HEK293 (cell line): Measurements from ENCODE around the gene HNRNPA2B1.
A peak's percentile ranks its signal among the peaks of the same experiment; 100 is the strongest.

ENCODE experiments used
- CTCF ChIA-PET: fragments of 350-600 bp; formaldehyde crosslinking; extraction: SDS; loops from one replicate; lab custom pipeline; 2021; ENCODE audit warnings: antibody characterized with exemption; lab: Yijun Ruan, JAX
- POLR2A ChIA-PET: fragments of 300-600 bp; formaldehyde crosslinking; extraction: SDS; loops from one replicate; lab custom pipeline; 2020; ENCODE audit warnings: antibody characterized with exemption, inconsistent platforms; lab: Yijun Ruan, JAX
- H3K27ac ChIP-seq: fragments of 200-500 bp; sonication (Bioruptor generic); 2 replicates; pipeline ENCODE4 v1.5.1; 2014; ENCODE audit warnings: low read depth, low read length, control low read depth, inconsistent platforms; ENCODE audit errors: extremely low read depth
- H3K36me3 ChIP-seq, 2 experiments: fragments of 200-500 bp in 1 of 2; sonication (Bioruptor generic) in 1 of 2; 1 replicate in 1 of 2; 2 replicates in 1 of 2; pipeline ENCODE4 v1.5.1; 2014 to 2017; ENCODE audit warnings: inconsistent platforms in 2 of 2, low read length in 2 of 2; ENCODE audit not compliant: control insufficient read depth in 2 of 2, insufficient read depth in 1 of 2
- H3K4me1 ChIP-seq: fragments of 200-500 bp; sonication (Bioruptor generic); 2 replicates; pipeline ENCODE4 v1.5.1; 2014; ENCODE audit warnings: mild to moderate bottlenecking, low read length, inconsistent platforms; ENCODE audit not compliant: control insufficient read depth, insufficient read depth
- H3K4me3 ChIP-seq: 2 replicates; pipeline ENCODE4 v1.5.1; 2011; ENCODE audit warnings: low read depth, mild to moderate bottlenecking, control low read depth, low read length, moderate library complexity
- H3K9me3 ChIP-seq: fragments of 200-500 bp; sonication (Bioruptor generic); 2 replicates; pipeline ENCODE4 v1.5.1; 2014; ENCODE audit warnings: low read depth, low read length, inconsistent platforms; ENCODE audit not compliant: control insufficient read depth, insufficient read depth
- BCL11A ChIP-seq: fragments of 450-650 bp; formaldehyde crosslinking; IDR thresholded peaks from 2 replicates; pipeline ENCODE4 v1.5.1; 2016; ENCODE audit warnings: low read depth, missing biosample characterization, missing genetic modification characterization
- GLIS1 ChIP-seq: fragments of 450-650 bp; formaldehyde crosslinking; IDR thresholded peaks from 2 replicates; pipeline ENCODE4 v1.5.1; 2016; ENCODE audit warnings: missing biosample characterization, missing genetic modification characterization
- KLF10 ChIP-seq: fragments of 450-650 bp; IDR thresholded peaks from 2 replicates; pipeline ENCODE4 v1.5.1; 2018; ENCODE audit warnings: missing biosample characterization, mild to moderate bottlenecking, missing genetic modification characterization
- KLF16 ChIP-seq: fragments of 450-650 bp; formaldehyde crosslinking; IDR thresholded peaks from 2 replicates; pipeline ENCODE4 v1.5.1; 2017; ENCODE audit warnings: missing biosample characterization, missing genetic modification characterization
- KLF9 ChIP-seq: fragments of 450-650 bp; formaldehyde crosslinking; IDR thresholded peaks from 2 replicates; pipeline ENCODE4 v1.5.1; 2016; ENCODE audit warnings: missing biosample characterization, missing genetic modification characterization, low read depth
- SP7 ChIP-seq: fragments of 450-650 bp; formaldehyde crosslinking; IDR thresholded peaks from 2 replicates; pipeline ENCODE4 v1.5.1; 2016; ENCODE audit warnings: missing biosample characterization, missing genetic modification characterization
- TCF7L2 ChIP-seq: IDR thresholded peaks from 2 replicates; pipeline ENCODE4 v1.6.1; 2011; ENCODE audit warnings: low read depth, mild to moderate bottlenecking, inconsistent platforms, low read length, moderate library complexity, borderline replicate concordance
- ZBTB21 ChIP-seq: fragments of 450-650 bp; formaldehyde crosslinking; IDR thresholded peaks from 2 replicates; pipeline ENCODE4 v1.5.1; 2017; ENCODE audit warnings: missing biosample characterization, missing genetic modification characterization
- ZFP37 ChIP-seq: fragments of 450-650 bp; formaldehyde crosslinking; IDR thresholded peaks from 2 replicates; pipeline ENCODE4 v1.5.1; 2016; ENCODE audit warnings: missing biosample characterization, missing genetic modification characterization
- ZNF121 ChIP-seq: fragments of 450-650 bp; formaldehyde crosslinking; IDR thresholded peaks from 2 replicates; pipeline ENCODE4 v1.5.1; 2016; ENCODE audit warnings: missing biosample characterization, missing genetic modification characterization
- ZNF133 ChIP-seq: fragments of 450-650 bp; formaldehyde crosslinking; IDR thresholded peaks from 2 replicates; pipeline ENCODE4 v1.5.1; 2016; ENCODE audit warnings: missing biosample characterization, missing genetic modification characterization
- ZNF16 ChIP-seq: fragments of 450-650 bp; formaldehyde crosslinking; IDR thresholded peaks from 2 replicates; pipeline ENCODE4 v1.5.1; 2016; ENCODE audit warnings: low read depth, missing biosample characterization, missing genetic modification characterization
- ZNF169 ChIP-seq: fragments of 450-650 bp; formaldehyde crosslinking; IDR thresholded peaks from 2 replicates; pipeline ENCODE4 v1.5.1; 2016; ENCODE audit warnings: missing biosample characterization, missing genetic modification characterization
- ZNF19 ChIP-seq: fragments of 450-650 bp; formaldehyde crosslinking; IDR thresholded peaks from 2 replicates; pipeline ENCODE4; 2016; ENCODE audit warnings: missing biosample characterization, missing genetic modification characterization, low read depth
- ZNF302 ChIP-seq: fragments of 450-650 bp; formaldehyde crosslinking; IDR thresholded peaks from 2 replicates; pipeline ENCODE4 v1.5.1; 2016; ENCODE audit warnings: missing biosample characterization, missing genetic modification characterization, low read depth
- ZNF354C ChIP-seq: fragments of 450-650 bp; formaldehyde crosslinking; IDR thresholded peaks from 2 replicates; pipeline ENCODE4 v1.5.1; 2016; ENCODE audit warnings: missing biosample characterization, missing genetic modification characterization, low read depth, borderline replicate concordance
- ZNF514 ChIP-seq: fragments of 450-650 bp; formaldehyde crosslinking; IDR thresholded peaks from 2 replicates; pipeline ENCODE4 v1.5.1; 2016; ENCODE audit warnings: missing biosample characterization, missing genetic modification characterization
- ZNF549 ChIP-seq: fragments of 450-650 bp; IDR thresholded peaks from 2 replicates; pipeline ENCODE4 v1.5.1; 2018; ENCODE audit warnings: missing biosample characterization, missing genetic modification characterization, mild to moderate bottlenecking, inconsistent platforms, moderate library complexity
- ZNF555 ChIP-seq: fragments of 450-650 bp; formaldehyde crosslinking; conservative IDR thresholded peaks from 2 replicates; pipeline ENCODE4 v1.5.1; 2017; ENCODE audit warnings: missing biosample characterization, mild to moderate bottlenecking, missing genetic modification characterization, inconsistent platforms
- ZNF571 ChIP-seq: fragments of 450-650 bp; formaldehyde crosslinking; IDR thresholded peaks from 2 replicates; pipeline ENCODE4 v1.5.0; 2017; ENCODE audit warnings: missing biosample characterization, missing genetic modification characterization
- ZNF610 ChIP-seq: fragments of 450-650 bp; formaldehyde crosslinking; IDR thresholded peaks from 2 replicates; pipeline ENCODE4 v1.5.1; 2016; ENCODE audit warnings: missing biosample characterization, missing genetic modification characterization, borderline replicate concordance
- ZNF660 ChIP-seq: fragments of 450-650 bp; IDR thresholded peaks from 2 replicates; pipeline ENCODE4 v1.5.1; 2018; ENCODE audit warnings: missing biosample characterization, mild to moderate bottlenecking, missing genetic modification characterization
- ZNF701 ChIP-seq: fragments of 450-650 bp; formaldehyde crosslinking; IDR thresholded peaks from 2 replicates; pipeline ENCODE4 v1.5.1; 2016; ENCODE audit warnings: missing biosample characterization, missing genetic modification characterization
- ZNF777 ChIP-seq: fragments of 450-650 bp; formaldehyde crosslinking; IDR thresholded peaks from 2 replicates; pipeline ENCODE4 v1.5.1; 2017; ENCODE audit warnings: missing biosample characterization, missing genetic modification characterization, borderline replicate concordance
- ZSCAN23 ChIP-seq: fragments of 450-650 bp; formaldehyde crosslinking; IDR thresholded peaks from 2 replicates; pipeline ENCODE4 v1.5.1; 2016; ENCODE audit warnings: missing biosample characterization, missing genetic modification characterization
- TF ChIP-seq, protein P1 (sequence below): fragments of 450-650 bp; formaldehyde crosslinking; IDR thresholded peaks from 2 replicates; pipeline ENCODE4 v1.5.1; 2017; ENCODE audit warnings: missing biosample characterization, mild to moderate bottlenecking, missing genetic modification characterization, moderate library complexity
- TF ChIP-seq, protein P2 (sequence below): fragments of 450-650 bp; formaldehyde crosslinking; IDR thresholded peaks from 2 replicates; pipeline ENCODE4 v1.5.1; 2016; ENCODE audit warnings: missing biosample characterization, missing genetic modification characterization
- TF ChIP-seq, protein P3 (sequence below): fragments of 450-650 bp; formaldehyde crosslinking; IDR thresholded peaks from 2 replicates; pipeline ENCODE4 v1.5.1; 2016; ENCODE audit warnings: missing biosample characterization, missing genetic modification characterization
- TF ChIP-seq, protein P4 (sequence below): fragments of 450-650 bp; formaldehyde crosslinking; IDR thresholded peaks from 2 replicates; pipeline ENCODE4 v1.5.1; 2016; ENCODE audit warnings: missing biosample characterization, missing genetic modification characterization
- TF ChIP-seq, protein P5 (sequence below): fragments of 450-650 bp; formaldehyde crosslinking; IDR thresholded peaks from 2 replicates; pipeline ENCODE4 v1.5.1; 2016; ENCODE audit warnings: missing biosample characterization, missing genetic modification characterization

Gene HNRNPA2B1

DNA sequence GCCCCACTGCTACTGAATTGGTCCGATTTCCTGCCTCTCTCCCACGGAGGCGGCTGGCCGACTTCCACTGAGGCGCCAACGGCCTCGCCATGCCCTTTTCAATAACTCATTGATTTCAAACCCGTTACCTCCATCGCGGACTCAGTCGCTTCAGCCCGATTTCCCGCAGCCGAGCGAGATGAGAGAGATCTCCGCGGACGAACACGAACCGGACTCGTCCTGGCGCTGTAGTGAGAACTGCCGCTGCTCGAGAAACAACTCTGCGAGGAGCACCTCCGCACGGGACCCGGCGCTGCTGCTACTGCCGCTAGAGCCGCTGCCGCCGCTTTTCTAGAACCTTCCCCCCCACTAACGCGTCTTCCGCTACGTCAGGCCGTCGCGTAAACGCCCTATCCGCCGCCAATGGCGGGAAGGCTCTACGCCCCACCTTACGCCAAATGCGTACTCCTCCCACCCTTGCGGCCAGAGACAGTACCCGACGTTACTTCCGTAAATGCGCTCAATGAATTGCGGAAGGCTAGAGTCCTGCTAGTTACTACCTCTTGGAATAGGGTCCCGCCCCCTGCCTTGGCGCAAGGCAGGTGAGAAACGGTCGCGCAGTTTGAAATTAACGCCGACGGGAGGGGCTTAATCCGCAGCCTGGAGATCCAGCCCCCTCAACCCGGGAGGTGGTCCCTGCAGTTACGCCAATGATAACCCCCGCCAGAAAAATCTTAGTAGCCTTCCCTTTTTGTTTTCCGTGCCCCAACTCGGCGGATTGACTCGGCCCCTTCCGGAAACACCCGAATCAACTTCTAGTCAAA is at the start of gene HNRNPA2B1:
TSS of gene HNRNPA2B1 (minus strand) at position 303 of the 803 bp plus-strand sequence. CDS start at position 134, 169 bp downstream.
- peak within 1 kb of the TSS; percentile 100 for H3K27ac ChIP-seq
- ChIA-PET POLR2A (interaction anchor here (0.5 to 6.0 kb wide), 33 partner anchors 9 to 1389 kb away, joined by 3 to 56 read pairs (median 4); partner anchors contain the start of genes HOXA5, HOXA7, NFE2L3 and SNX10), CTCF (interaction anchor here (0.7 to 0.8 kb wide), 2 partner anchors 165 to 193 kb away, joined by 3 read pairs; no protein-coding TSS in a partner anchor)
- H3K4me1 ChIP-seq, result peaks cover 11% of the 10 kb centered on the region; the same call in 1 of the 2 replicates
- H3K36me3 ChIP-seq, result peaks cover 29 to 60% of the 10 kb centered on the region in 2 experiments
- H3K4me3 ChIP-seq, result peak within 1 kb of the TSS; percentile 100
- no peaks in the 10 kb centered on the region for H3K9me3 ChIP-seq
- TF ChIP-seq ZNF549, result no peak
- TF ChIP-seq, protein P1, sequence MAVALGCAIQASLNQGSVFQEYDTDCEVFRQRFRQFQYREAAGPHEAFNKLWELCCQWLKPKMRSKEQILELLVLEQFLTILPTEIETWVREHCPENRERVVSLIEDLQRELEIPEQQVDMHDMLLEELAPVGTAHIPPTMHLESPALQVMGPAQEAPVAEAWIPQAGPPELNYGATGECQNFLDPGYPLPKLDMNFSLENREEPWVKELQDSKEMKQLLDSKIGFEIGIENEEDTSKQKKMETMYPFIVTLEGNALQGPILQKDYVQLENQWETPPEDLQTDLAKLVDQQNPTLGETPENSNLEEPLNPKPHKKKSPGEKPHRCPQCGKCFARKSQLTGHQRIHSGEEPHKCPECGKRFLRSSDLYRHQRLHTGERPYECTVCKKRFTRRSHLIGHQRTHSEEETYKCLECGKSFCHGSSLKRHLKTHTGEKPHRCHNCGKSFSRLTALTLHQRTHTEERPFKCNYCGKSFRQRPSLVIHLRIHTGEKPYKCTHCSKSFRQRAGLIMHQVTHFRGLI, result no peak
- TF ChIP-seq, protein P2, sequence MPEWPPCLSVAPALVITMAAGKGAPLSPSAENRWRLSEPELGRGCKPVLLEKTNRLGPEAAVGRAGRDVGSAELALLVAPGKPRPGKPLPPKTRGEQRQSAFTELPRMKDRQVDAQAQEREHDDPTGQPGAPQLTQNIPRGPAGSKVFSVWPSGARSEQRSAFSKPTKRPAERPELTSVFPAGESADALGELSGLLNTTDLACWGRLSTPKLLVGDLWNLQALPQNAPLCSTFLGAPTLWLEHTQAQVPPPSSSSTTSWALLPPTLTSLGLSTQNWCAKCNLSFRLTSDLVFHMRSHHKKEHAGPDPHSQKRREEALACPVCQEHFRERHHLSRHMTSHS (tag by site-specific recombination), result no peak
- 0 out of 2 replicates have a peak, but pooled peaks have one; percentile 18 for TF ChIP-seq SP7 (tag by site-specific recombination)
- TF ChIP-seq, protein P3, sequence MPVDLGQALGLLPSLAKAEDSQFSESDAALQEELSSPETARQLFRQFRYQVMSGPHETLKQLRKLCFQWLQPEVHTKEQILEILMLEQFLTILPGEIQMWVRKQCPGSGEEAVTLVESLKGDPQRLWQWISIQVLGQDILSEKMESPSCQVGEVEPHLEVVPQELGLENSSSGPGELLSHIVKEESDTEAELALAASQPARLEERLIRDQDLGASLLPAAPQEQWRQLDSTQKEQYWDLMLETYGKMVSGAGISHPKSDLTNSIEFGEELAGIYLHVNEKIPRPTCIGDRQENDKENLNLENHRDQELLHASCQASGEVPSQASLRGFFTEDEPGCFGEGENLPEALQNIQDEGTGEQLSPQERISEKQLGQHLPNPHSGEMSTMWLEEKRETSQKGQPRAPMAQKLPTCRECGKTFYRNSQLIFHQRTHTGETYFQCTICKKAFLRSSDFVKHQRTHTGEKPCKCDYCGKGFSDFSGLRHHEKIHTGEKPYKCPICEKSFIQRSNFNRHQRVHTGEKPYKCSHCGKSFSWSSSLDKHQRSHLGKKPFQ (tag by site-specific recombination), result peak; percentile 81
- TF ChIP-seq ZNF514 (tag by site-specific recombination), result no peak
- TF ChIP-seq ZNF19 (tag by site-specific recombination), result peak; percentile 100
- peak; percentile 91 for TF ChIP-seq KLF10
- TF ChIP-seq KLF9 (tag by site-specific recombination), result peak; percentile 98
- TF ChIP-seq ZNF16, result no peak
- TF ChIP-seq ZNF302 (tag by site-specific recombination), result no peak
- no peak for TF ChIP-seq BCL11A
- TF ChIP-seq ZFP37 (tag by site-specific recombination), result 0 out of 2 replicates have a peak, but pooled peaks have one; percentile 39
- peak; percentile 49; the same call in 1 of the 2 replicates for TF ChIP-seq GLIS1 (tag by site-specific recombination)
- no peak for TF ChIP-seq ZNF169 (tag by site-specific recombination)
- peak; percentile 77 for TF ChIP-seq ZNF121
- peak; percentile 69 for TF ChIP-seq ZBTB21 (tag by site-specific recombination)
- TF ChIP-seq ZNF133 (tag by site-specific recombination), result no peak
- TF ChIP-seq, protein P4, sequence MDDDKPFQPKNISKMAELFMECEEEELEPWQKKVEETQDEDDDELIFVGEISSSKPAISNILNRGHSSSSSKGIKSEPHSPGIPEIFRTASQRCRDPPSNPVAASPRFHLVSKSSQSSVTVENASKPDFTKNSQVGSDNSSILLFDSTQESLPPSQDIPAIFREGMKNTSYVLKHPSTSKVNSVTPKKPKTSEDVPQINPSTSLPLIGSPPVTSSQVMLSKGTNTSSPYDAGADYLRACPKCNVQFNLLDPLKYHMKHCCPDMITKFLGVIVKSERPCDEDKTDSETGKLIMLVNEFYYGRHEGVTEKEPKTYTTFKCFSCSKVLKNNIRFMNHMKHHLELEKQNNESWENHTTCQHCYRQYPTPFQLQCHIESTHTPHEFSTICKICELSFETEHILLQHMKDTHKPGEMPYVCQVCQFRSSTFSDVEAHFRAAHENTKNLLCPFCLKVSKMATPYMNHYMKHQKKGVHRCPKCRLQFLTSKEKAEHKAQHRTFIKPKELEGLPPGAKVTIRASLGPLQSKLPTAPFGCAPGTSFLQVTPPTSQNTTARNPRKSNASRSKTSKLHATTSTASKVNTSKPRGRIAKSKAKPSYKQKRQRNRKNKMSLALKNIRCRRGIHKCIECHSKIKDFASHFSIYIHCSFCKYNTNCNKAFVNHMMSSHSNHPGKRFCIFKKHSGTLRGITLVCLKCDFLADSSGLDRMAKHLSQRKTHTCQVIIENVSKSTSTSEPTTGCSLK, result no peak
- no peak for TF ChIP-seq ZNF701 (tag by site-specific recombination)
- no peak for TF ChIP-seq ZNF354C
- TF ChIP-seq ZNF555 (tag by site-specific recombination), result no peak
- TF ChIP-seq, protein P5, sequence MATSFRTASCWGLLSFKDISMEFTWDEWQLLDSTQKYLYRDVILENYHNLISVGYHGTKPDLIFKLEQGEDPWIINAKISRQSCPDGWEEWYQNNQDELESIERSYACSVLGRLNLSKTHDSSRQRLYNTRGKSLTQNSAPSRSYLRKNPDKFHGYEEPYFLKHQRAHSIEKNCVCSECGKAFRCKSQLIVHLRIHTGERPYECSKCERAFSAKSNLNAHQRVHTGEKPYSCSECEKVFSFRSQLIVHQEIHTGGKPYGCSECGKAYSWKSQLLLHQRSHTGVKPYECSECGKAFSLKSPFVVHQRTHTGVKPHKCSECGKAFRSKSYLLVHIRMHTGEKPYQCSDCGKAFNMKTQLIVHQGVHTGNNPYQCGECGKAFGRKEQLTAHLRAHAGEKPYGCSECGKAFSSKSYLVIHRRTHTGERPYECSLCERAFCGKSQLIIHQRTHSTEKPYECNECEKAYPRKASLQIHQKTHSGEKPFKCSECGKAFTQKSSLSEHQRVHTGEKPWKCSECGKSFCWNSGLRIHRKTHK (tag by site-specific recombination), result no peak
- no peak for TF ChIP-seq ZNF777 (tag by site-specific recombination)
- no peak for TF ChIP-seq ZNF571 (tag by site-specific recombination)
- TF ChIP-seq ZNF660 (tag by site-specific recombination), result peak; percentile 38; the same call in 1 of the 2 replicates
- no peak for TF ChIP-seq TCF7L2
- no peak for TF ChIP-seq ZSCAN23 (tag by site-specific recombination)
- TF ChIP-seq KLF16 (tag by site-specific recombination), result peak; percentile 80
- no peak for TF ChIP-seq ZNF610
